NCI-H2196 treated with DMSO at 0.1 percent for 48 hours (cell line): Measurements from ENCODE around the gene RPL36A.

Experiments
- DNase-seq: peaks from one replicate; lab custom pipeline; 2025; ENCODE audit not compliant: unreplicated experiment; lab: John Stamatoyannopoulos, UW

RPL36A gene

GRCh38 chrX:101430457-101431078 is 39.8 kb downstream of the RPL36A start:
- no peak for DNase-seq

- no peak for DNase-seq
Observed at GRCh38 chrX:101442085-101442484, 51.3 kb downstream of the RPL36A start.
